ENCODE data around the gene KLK6.

The KLK6 gene

GRCh38 chr19:50969413-50969760 is at the start of gene KLK6:
Gene KLK6 (minus strand): TSS chr19:50969591. CDS start chr19:50968104, 1,487 bp downstream.
- no peak for DNase-seq (ENCODE audit: low read depth)

GRCh38 chr19:51018745-51019543 is 49.6 kb upstream of the KLK6 start:
- DNase-seq (ENCODE audit: low read depth), result no peak

- peak; percentile 69 for DNase-seq (ENCODE audit: low read depth)
Observed at GRCh38 chr19:51016798-51017683, 47.6 kb upstream of the KLK6 start.

GRCh38 chr19:51015691-51016267 is 46.4 kb upstream of the KLK6 start:
- DNase-seq (ENCODE audit: low read depth), result no peak

- DNase-seq (ENCODE audit: low read depth), result no peak
Observed at GRCh38 chr19:51014242-51014641, 44.9 kb upstream of the KLK6 start.

- DNase-seq (ENCODE audit: low read depth), result no peak
Observed at GRCh38 chr19:51012661-51013190, 43.3 kb upstream of the KLK6 start.

GRCh38 chr19:51010066-51010795 is 40.8 kb upstream of the KLK6 start:
- DNase-seq (ENCODE audit: low read depth), result no peak

GRCh38 chr19:51009061-51009891 is 39.9 kb upstream of the KLK6 start:
- DNase-seq (ENCODE audit: low read depth), result no peak

GRCh38 chr19:51007488-51007887 is 38.1 kb upstream of the KLK6 start:
- DNase-seq (ENCODE audit: low read depth), result no peak

- no peak for DNase-seq (ENCODE audit: low read depth)
Observed at GRCh38 chr19:51006406-51006805, 37.0 kb upstream of the KLK6 start.

GRCh38 chr19:51005248-51005647 is 35.9 kb upstream of the KLK6 start:
- DNase-seq (ENCODE audit: low read depth), result no peak

GRCh38 chr19:51003316-51003715 is 33.9 kb upstream of the KLK6 start:
- no peak for DNase-seq (ENCODE audit: low read depth)

- peak; percentile 25 for DNase-seq (ENCODE audit: low read depth)
Observed at GRCh38 chr19:51002542-51003311, 33.3 kb upstream of the KLK6 start.

GRCh38 chr19:51002089-51002532 is 32.7 kb upstream of the KLK6 start:
- DNase-seq (ENCODE audit: low read depth), result no peak

- no peak for DNase-seq (ENCODE audit: low read depth)
Observed at GRCh38 chr19:51001515-51001914, 32.1 kb upstream of the KLK6 start, which contains the start of gene KLK8. Gene KLK8 (minus strand): TSS chr19:51001604. CDS start chr19:51001167, 437 bp downstream.

GRCh38 chr19:51000981-51001380 is 31.6 kb upstream of the KLK6 start:
- no peak for DNase-seq (ENCODE audit: low read depth)

- DNase-seq (ENCODE audit: low read depth), result no peak
Observed at GRCh38 chr19:51000426-51000825, 31.0 kb upstream of the KLK6 start.

GRCh38 chr19:50998686-50999085 is 29.3 kb upstream of the KLK6 start:
- DNase-seq (ENCODE audit: low read depth), result no peak

- DNase-seq (ENCODE audit: low read depth), result no peak
Observed at GRCh38 chr19:50998061-50998460, 28.7 kb upstream of the KLK6 start.

GRCh38 chr19:50994129-50994528 is 24.7 kb upstream of the KLK6 start:
- no peak for DNase-seq (ENCODE audit: low read depth)
